HEK293T (cell line): Measurements from ENCODE around the gene ANKS6.

Experiments
- BHLHE40 ChIP-seq: fragments of 450-650 bp; IDR thresholded peaks from 2 replicates; pipeline ENCODE4 v1.6.1; 2016; ENCODE audit warnings: mild to moderate bottlenecking, moderate library complexity, borderline replicate concordance
- CTBP1 ChIP-seq: fragments of 450-650 bp; IDR thresholded peaks from 2 replicates; pipeline ENCODE4 v1.6.1; 2016; ENCODE audit warnings: borderline replicate concordance
- ELF4 ChIP-seq: fragments of 450-650 bp; IDR thresholded peaks from 2 replicates; pipeline ENCODE4 v1.6.1; 2017; ENCODE audit warnings: antibody characterized with exemption
- FOXA1 ChIP-seq: fragments of 450-650 bp; IDR thresholded peaks from 2 replicates; pipeline ENCODE4 v1.6.1; 2016; ENCODE audit warnings: mild to moderate bottlenecking
- FOXK2 ChIP-seq: fragments of 450-650 bp; IDR thresholded peaks from 2 replicates; pipeline ENCODE4 v1.6.1; 2016; ENCODE audit warnings: mild to moderate bottlenecking
- HDGF ChIP-seq: fragments of 450-650 bp; IDR thresholded peaks from 2 replicates; pipeline ENCODE4 v1.6.1; 2017; ENCODE audit warnings: antibody characterized with exemption, borderline replicate concordance
- NFRKB ChIP-seq: fragments of 450-650 bp; IDR thresholded peaks from 2 replicates; pipeline ENCODE4 v1.6.1; 2016; ENCODE audit warnings: mild to moderate bottlenecking, moderate library complexity
- SP1 ChIP-seq: fragments of 450-650 bp; IDR thresholded peaks from 2 replicates; pipeline ENCODE4 v1.6.1; 2017
- SUZ12 ChIP-seq: fragments of 450-650 bp; IDR thresholded peaks from 2 replicates; pipeline ENCODE4 v1.6.1; 2016; ENCODE audit warnings: mild to moderate bottlenecking
- ZNF384 ChIP-seq: fragments of 450-650 bp; IDR thresholded peaks from 2 replicates; pipeline ENCODE4 v1.6.1; 2016
- TF ChIP-seq, protein P1 (sequence below): fragments of 450-650 bp; IDR thresholded peaks from 2 replicates; pipeline ENCODE4 v1.6.1; 2016

DNA sequence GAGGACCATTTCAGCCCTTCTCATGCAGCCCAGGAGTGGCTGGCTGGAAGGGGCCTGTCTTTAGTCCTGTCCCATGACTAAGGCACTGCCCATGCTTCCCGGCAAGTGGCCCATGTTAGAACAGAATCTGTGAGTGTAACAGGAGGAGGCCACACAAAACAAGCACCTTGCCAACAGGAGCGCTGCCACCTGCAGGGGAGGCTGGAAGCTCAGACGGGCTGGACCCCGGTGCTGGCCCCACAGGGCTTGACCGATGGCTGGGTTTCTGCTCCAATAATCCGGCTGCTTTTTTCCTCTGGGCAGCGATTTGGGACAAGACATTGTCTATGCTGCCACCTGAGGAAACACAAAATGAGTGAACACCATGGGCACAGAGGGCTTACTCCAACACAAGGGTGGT lies 28.4 kb downstream of the ANKS6 start:
- TF ChIP-seq SP1 (no peak), CTBP1 (no peak), SUZ12 (no peak), ELF4 (no peak), BHLHE40 (no peak), HDGF (no peak), NFRKB (no peak), ZNF384 (no peak), FOXK2 (no peak), FOXA1 (no peak)
- TF ChIP-seq, protein P1, sequence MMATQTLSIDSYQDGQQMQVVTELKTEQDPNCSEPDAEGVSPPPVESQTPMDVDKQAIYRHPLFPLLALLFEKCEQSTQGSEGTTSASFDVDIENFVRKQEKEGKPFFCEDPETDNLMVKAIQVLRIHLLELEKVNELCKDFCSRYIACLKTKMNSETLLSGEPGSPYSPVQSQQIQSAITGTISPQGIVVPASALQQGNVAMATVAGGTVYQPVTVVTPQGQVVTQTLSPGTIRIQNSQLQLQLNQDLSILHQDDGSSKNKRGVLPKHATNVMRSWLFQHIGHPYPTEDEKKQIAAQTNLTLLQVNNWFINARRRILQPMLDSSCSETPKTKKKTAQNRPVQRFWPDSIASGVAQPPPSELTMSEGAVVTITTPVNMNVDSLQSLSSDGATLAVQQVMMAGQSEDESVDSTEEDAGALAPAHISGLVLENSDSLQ, result no peak
